Breast epithelium (tissue), 4 donors: ENCODE data around the gene YEATS4. TPM values are rescaled to one million over a fixed set of nuclear protein-coding genes. Genes with fewer than 3 reads are reported as not detected.
A peak's percentile ranks its signal among the peaks of the same experiment; 100 is the strongest.

ENCODE experiments used
- DNase-seq, 2 donors: peaks; one replicate each; pipeline ENCODE4 v3.0.0-alpha.2; 2019; ENCODE audit warnings: low spot score in 2 of 2
- H3K27ac ChIP-seq, 2 donors: fragments of 200-600 bp; sonication (generic) in 1 of 2; one replicate each; pipeline ENCODE4 v1.5.1; 2016 to 2019; ENCODE audit warnings: mild to moderate bottlenecking in 1 of 2
- H3K27me3 ChIP-seq, 2 donors: fragments of 200-600 bp; sonication (generic) in 1 of 2; one replicate each; pipeline versions ENCODE4 v1.5.1 to v1.6.0; 2017 to 2019; ENCODE audit warnings: control low read depth in 1 of 2, mild to moderate bottlenecking in 1 of 2
- H3K36me3 ChIP-seq: fragments of 200-600 bp; one replicate; pipeline ENCODE4 v1.5.1; 2019
- H3K4me1 ChIP-seq, 2 donors: fragments of 200-600 bp; sonication (generic); one replicate each; pipeline ENCODE4 v1.5.1; 2016 to 2019; ENCODE audit warnings: control low read depth in 1 of 2
- H3K4me3 ChIP-seq, 3 donors: fragments of 200-600 bp; sonication (generic); 1 replicate in 2 of 3; 2 replicates in 1 of 3; pipeline ENCODE4 v1.5.1; 2016 to 2019; ENCODE audit warnings: mild to moderate bottlenecking in 3 of 3, moderate library complexity in 2 of 3
- H3K9me3 ChIP-seq, 2 donors: fragments of 200-600 bp; sonication (generic) in 1 of 2; one replicate each; pipeline ENCODE4 v1.5.1; 2016 to 2019; ENCODE audit warnings: control low read depth in 1 of 2
- POLR2A ChIP-seq: fragments of 450-650 bp; IDR thresholded peaks from one replicate; pipeline ENCODE4 v1.6.1; 2016; ENCODE audit warnings: antibody characterized with exemption, mild to moderate bottlenecking, moderate library complexity
- POLR2AphosphoS5 ChIP-seq, 3 donors: sonication (generic); formaldehyde crosslinking; IDR thresholded peaks; one replicate each; pipeline ENCODE4 v1.6.1; 2017; ENCODE audit warnings: antibody characterized with exemption in 3 of 3
- intact Hi-C: fragments of 100-400 bp; cut with DNase I; formaldehyde crosslinking; loops from one replicate; pipeline ENCODE4 v1.15.1; 2023; ENCODE audit warnings: low total_unique reads
- total RNA-seq, 3 donors: library from RNA; depleted of rRNA; stranded (reverse); fragments of >200 nt; gene quantifications; one replicate each; pipeline ENCODE4 v1.1.0, GENCODE V29; 2016
- TF ChIP-seq, protein P1 (sequence below), 3 donors: fragments of 450-650 bp; IDR thresholded peaks; one replicate each; pipeline ENCODE4 v1.5.1; 2016 to 2017; ENCODE audit warnings: antibody characterized with exemption in 3 of 3, mild to moderate bottlenecking in 3 of 3, moderate library complexity in 3 of 3

YEATS4 gene
- total RNA-seq, 3 donors from 2014 or later = 13.8 to 23.0 (median 16.1) TPM

DNA sequence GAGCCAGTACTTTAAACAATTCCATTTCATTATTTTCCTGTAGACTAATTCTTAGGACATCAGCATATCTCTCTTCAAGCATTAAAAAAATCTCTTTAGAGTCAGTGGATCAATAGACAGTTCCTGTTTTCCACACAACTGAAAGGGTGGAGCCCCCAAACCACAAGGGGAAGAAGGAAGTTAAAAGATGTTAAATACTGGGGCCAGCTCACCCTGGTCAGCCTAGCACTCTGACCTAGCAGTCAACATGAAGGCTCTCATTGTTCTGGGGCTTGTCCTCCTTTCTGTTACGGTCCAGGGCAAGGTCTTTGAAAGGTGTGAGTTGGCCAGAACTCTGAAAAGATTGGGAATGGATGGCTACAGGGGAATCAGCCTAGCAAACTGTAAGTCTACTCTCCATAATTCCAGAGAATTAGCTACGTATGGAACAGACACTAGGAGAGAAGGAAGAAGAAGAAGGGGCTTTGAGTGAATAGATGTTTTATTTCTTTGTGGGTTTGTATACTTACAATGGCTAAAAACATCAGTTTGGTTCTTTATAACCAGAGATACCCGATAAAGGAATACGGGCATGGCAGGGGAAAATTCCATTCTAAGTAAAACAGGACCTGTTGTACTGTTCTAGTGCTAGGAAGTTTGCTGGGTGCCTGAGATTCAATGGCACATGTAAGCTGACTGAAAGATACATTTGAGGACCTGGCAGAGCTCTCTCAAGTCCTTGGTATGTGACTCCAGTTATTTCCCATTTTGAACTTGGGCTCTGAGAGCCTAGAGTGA, 11.2 kb upstream of the YEATS4 start, which contains the start of gene LYZ:
LYZ (plus strand) TSS at position 220 of the 777 bp plus-strand sequence; CDS start at position 248, 28 bp downstream.
- no peaks in the 10 kb centered on the region for H3K36me3 ChIP-seq
- no peak within 1 kb of the TSS for H3K27ac ChIP-seq
- H3K9me3 ChIP-seq = no peaks in the 10 kb centered on the region
- H3K4me1 ChIP-seq = no peaks in the 10 kb centered on the region
- peak within 1 kb of the TSS in 1 of 3 donors; percentile 12 for H3K4me3 ChIP-seq
- no peak for TF ChIP-seq POLR2A
- no peak for TF ChIP-seq POLR2AphosphoS5 (IDR thresholded peaks at IDR 0.05)
- TF ChIP-seq, protein P1, sequence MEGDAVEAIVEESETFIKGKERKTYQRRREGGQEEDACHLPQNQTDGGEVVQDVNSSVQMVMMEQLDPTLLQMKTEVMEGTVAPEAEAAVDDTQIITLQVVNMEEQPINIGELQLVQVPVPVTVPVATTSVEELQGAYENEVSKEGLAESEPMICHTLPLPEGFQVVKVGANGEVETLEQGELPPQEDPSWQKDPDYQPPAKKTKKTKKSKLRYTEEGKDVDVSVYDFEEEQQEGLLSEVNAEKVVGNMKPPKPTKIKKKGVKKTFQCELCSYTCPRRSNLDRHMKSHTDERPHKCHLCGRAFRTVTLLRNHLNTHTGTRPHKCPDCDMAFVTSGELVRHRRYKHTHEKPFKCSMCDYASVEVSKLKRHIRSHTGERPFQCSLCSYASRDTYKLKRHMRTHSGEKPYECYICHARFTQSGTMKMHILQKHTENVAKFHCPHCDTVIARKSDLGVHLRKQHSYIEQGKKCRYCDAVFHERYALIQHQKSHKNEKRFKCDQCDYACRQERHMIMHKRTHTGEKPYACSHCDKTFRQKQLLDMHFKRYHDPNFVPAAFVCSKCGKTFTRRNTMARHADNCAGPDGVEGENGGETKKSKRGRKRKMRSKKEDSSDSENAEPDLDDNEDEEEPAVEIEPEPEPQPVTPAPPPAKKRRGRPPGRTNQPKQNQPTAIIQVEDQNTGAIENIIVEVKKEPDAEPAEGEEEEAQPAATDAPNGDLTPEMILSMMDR (IDR thresholded peaks at IDR 0.05) = no peak
- H3K27me3 ChIP-seq = no peaks in the 10 kb centered on the region
- intact Hi-C loops = no loop called here
- no peak for DNase-seq

DNA sequence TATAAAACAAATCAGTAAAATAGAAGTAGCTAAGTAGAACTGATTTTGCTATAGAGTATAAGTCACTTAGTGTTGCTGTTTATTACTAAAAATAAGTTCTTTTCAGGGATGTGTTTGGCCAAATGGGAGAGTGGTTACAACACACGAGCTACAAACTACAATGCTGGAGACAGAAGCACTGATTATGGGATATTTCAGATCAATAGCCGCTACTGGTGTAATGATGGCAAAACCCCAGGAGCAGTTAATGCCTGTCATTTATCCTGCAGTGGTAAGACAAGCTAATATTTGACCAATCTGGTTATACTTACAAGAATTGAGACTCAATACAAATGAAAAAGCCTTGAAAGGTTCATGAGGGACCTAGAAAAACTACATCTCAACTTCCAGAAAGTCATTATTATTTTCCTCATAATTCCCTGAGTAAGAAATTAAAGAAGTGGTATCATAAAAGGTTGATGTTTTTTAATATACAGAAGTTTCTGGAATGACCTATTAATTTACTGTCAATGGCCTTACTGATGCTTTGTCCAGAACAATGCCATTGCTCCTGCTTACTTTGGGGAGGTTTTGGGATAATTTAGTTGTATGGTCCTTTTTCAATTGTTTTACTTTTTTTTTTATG, 9.4 kb upstream of the YEATS4 start:
- H3K27ac ChIP-seq = no peak overlapping the region
- H3K4me3 ChIP-seq = no peak overlapping the region
- intact Hi-C loops = no loop called here
- DNase-seq = no peak
- no peaks in the 10 kb centered on the region for H3K36me3 ChIP-seq
- H3K4me1 ChIP-seq = no peaks in the 10 kb centered on the region
- no peak for TF ChIP-seq POLR2AphosphoS5 (IDR thresholded peaks at IDR 0.05)
- TF ChIP-seq POLR2A = no peak
- TF ChIP-seq, protein P1 (IDR thresholded peaks at IDR 0.05) = no peak
- no peaks in the 10 kb centered on the region for H3K9me3 ChIP-seq
- no peaks in the 10 kb centered on the region for H3K27me3 ChIP-seq

DNA sequence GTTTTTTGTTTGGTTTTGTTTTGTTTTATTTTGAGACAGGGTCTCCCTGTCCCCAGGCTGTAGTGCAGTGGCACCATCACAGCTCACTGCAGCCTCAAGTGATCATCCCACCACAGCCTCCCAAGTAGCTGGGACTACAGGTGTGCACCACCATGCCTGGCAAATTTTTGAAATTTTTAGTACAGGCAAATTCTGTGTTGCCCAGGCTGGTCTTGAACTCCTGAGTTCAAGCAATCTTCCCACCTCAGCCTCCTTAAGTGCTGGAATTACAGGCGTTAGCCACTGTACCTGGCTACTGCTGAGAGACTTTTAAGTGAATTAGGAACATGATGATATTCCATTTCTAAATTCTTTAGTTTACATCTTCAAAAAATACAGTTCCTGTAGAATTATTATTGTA, 8.8 kb upstream of the YEATS4 start:
- H3K27me3 ChIP-seq = no peaks in the 10 kb centered on the region
- intact Hi-C loops = no loop called here
- no peak overlapping the region for H3K4me3 ChIP-seq
- H3K9me3 ChIP-seq = no peaks in the 10 kb centered on the region
- no peaks in the 10 kb centered on the region for H3K36me3 ChIP-seq
- TF ChIP-seq, protein P1 (IDR thresholded peaks at IDR 0.05) = no peak
- TF ChIP-seq POLR2A (no peak), POLR2AphosphoS5 (IDR thresholded peaks at IDR 0.05) (no peak)
- no peak overlapping the region for H3K27ac ChIP-seq
- no peaks in the 10 kb centered on the region for H3K4me1 ChIP-seq
- DNase-seq = no peak

DNA sequence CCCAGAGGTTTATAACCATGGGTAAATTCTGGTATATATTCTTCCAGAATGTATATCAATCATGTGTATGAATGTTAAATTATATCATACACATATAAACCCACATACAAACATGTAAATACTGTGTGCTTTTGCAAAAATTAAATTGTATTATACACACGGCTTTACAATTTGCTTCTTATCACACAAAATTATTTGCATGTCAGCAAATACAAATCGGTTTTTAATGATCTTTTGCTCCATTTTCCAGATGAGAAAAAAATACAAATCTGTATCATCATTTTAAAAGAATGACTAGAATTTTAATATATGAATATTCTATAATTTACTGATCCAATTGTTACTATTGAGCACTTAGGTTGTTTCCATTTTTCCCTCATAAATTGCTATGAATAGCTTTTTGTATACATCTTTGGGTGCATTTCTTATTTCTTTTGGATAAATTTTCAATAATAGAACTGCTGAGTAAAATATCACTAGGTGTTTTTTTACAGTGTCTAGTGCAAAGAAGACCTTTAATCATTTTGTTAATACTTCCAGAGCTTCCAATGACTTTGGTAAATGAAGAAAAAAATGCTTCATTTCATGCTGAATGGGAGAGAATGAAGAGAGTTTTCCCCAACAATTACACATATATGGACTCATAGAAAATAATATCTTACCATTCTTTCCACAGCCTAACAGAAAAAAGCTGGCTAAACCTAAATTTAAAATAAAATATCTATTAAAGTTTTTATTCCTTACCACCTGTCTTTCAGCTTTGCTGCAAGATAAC, 7.9 kb upstream of the YEATS4 start:
- Histone ChIP-seq H3K36me3 (no peaks in the 10 kb centered on the region), H3K4me1 (no peaks in the 10 kb centered on the region), H3K4me3 (no peak overlapping the region), H3K27ac (no peak overlapping the region), H3K27me3 (no peaks in the 10 kb centered on the region), H3K9me3 (no peaks in the 10 kb centered on the region)
- DNase-seq = no peak
- TF ChIP-seq POLR2A (no peak), POLR2AphosphoS5 (IDR thresholded peaks at IDR 0.05) (no peak)
- TF ChIP-seq, protein P1 (IDR thresholded peaks at IDR 0.05) = no peak
- intact Hi-C loops = no loop called here
